HG02623 (cell line): ENCODE measurements around the gene CST7.

ENCODE experiments used
- ATAC-seq: cut with Tn5 transposase; IDR thresholded peaks from one replicate; pipeline ENCODE4 v1.9.1; 2021; ENCODE audit warnings: moderate library complexity; ENCODE audit not compliant: unreplicated experiment

The CST7 gene

GRCh38 chr20:24950836-24951525 is 1.9 kb downstream of the CST7 start:
- ATAC-seq = no peak

- no peak for ATAC-seq
These were observed 2.5 kb downstream of the CST7 start for GRCh38 chr20:24951536-24952083.

- ATAC-seq = no peak
These were observed 3.5 kb downstream of the CST7 start for GRCh38 chr20:24952376-24953208.

GRCh38 chr20:24953209-24953575 is 4.1 kb downstream of the CST7 start:
- no peak for ATAC-seq

- no peak for ATAC-seq
These were observed 4.6 kb downstream of the CST7 start for GRCh38 chr20:24953621-24954133.

- ATAC-seq = no peak
These were observed 5.1 kb downstream of the CST7 start for GRCh38 chr20:24954151-24954550.

GRCh38 chr20:24954566-24954965 is 5.5 kb downstream of the CST7 start:
- no peak for ATAC-seq

GRCh38 chr20:24955045-24955444 is 6.0 kb downstream of the CST7 start:
- ATAC-seq = peak; percentile 67

- no peak for ATAC-seq
These were observed 7.2 kb downstream of the CST7 start for GRCh38 chr20:24956001-24956841.

GRCh38 chr20:24957326-24958016 is 8.4 kb downstream of the CST7 start:
- no peak for ATAC-seq

GRCh38 chr20:24958506-24959385 is 9.7 kb downstream of the CST7 start:
- ATAC-seq = no peak

- ATAC-seq = no peak
These were observed 10.7 kb downstream of the CST7 start for GRCh38 chr20:24959591-24960301.

GRCh38 chr20:24960302-24960801 is 11.3 kb downstream of the CST7 start:
- no peak for ATAC-seq

- no peak for ATAC-seq
These were observed 11.8 kb downstream of the CST7 start for GRCh38 chr20:24960861-24961260.

GRCh38 chr20:24961384-24962181 is 12.5 kb downstream of the CST7 start:
- no peak for ATAC-seq

- no peak for ATAC-seq
These were observed 13.1 kb downstream of the CST7 start for GRCh38 chr20:24962182-24962492.

GRCh38 chr20:24962510-24962909 is 13.4 kb downstream of the CST7 start:
- no peak for ATAC-seq
